ENCODE data around the gene SACS. TPM values are rescaled to one million over a fixed set of nuclear protein-coding genes. Genes with fewer than 3 reads are reported as not detected.

SACS gene
- total RNA-seq (2022) (17.6 and 21.1 TPM in 2 replicates), Bru-seq, nascent RNA (percentile 67 among the genes with signal in this experiment), BruChase-seq, experiment 1, labeled RNA remaining after a 6-hour chase (percentile 78 among the genes with signal in this experiment), BruChase-seq, experiment 2, labeled RNA remaining after a 2-hour chase (percentile 83 among the genes with signal in this experiment)
- long read RNA-seq, partial matches to known transcripts = 3 of 10 reads
- long read RNA-seq, other reads (novel, unspliced or antisense) = 7 of 10 reads

- Mint-ChIP-seq H3K27me3 (ENCODE audit: insufficient read depth, unreplicated experiment) (no peaks in the 10 kb centered on the region), H3K36me3 (ENCODE audit: insufficient read depth, unreplicated experiment) (no peaks in the 10 kb centered on the region), H3K9me3 (ENCODE audit: unreplicated experiment) (no peaks in the 10 kb centered on the region), H3K27ac (ENCODE audit: low read depth, unreplicated experiment) (peak within 1 kb of the TSS; percentile 61), H3K4me1 (ENCODE audit: insufficient read depth, unreplicated experiment) (no peaks in the 10 kb centered on the region), H3K4me3 (ENCODE audit: unreplicated experiment) (peak within 1 kb of the TSS; percentile 78)
- TF ChIP-seq CTCF (IDR thresholded peaks at IDR 0.05; ENCODE audit: unreplicated experiment) = no peak
- no peak for DNase-seq (ENCODE audit: unreplicated experiment)
- no TSS peak for BruUV-seq (replicated peaks)
- ChIA-PET CTCF (interaction anchor here (0.7 to 0.8 kb wide), 2 partner anchors 21 to 34 kb away, joined by 4 read pairs; no protein-coding TSS in a partner anchor), POLR2A (no interaction called here)
- intact Hi-C loops (cut with micrococcal nuclease) = no loop called here
Measured at GRCh38 chr13:23433171-23434153, at the start of gene SACS. Gene SACS (minus strand): TSS chr13:23433702. CDS start chr13:23411239, 22,463 bp downstream.

GRCh38 chr13:23480324-23480723 lies 46.8 kb upstream of the SACS start:
- ChIA-PET POLR2A (no interaction called here), CTCF (interaction anchor here (0.7 to 1.4 kb wide), 3 partner anchors 15 to 419 kb away, joined by 4 to 6 read pairs (median 4); no protein-coding TSS in a partner anchor)
- no peaks in the 10 kb centered on the region for H3K9me3 Mint-ChIP-seq (ENCODE audit: unreplicated experiment)
- TF ChIP-seq CTCF (IDR thresholded peaks at IDR 0.05; ENCODE audit: unreplicated experiment) = no peak
- H3K4me1 Mint-ChIP-seq (ENCODE audit: insufficient read depth, unreplicated experiment) = no peaks in the 10 kb centered on the region
- intact Hi-C loops (cut with micrococcal nuclease) = no loop called here
- no TSS peak for BruUV-seq (replicated peaks)
- no peaks in the 10 kb centered on the region for H3K27me3 Mint-ChIP-seq (ENCODE audit: insufficient read depth, unreplicated experiment)
- no peak for DNase-seq (ENCODE audit: unreplicated experiment)
- H3K36me3 Mint-ChIP-seq (ENCODE audit: insufficient read depth, unreplicated experiment) = no peaks in the 10 kb centered on the region
- no peak overlapping the region for H3K4me3 Mint-ChIP-seq (ENCODE audit: unreplicated experiment)
- H3K27ac Mint-ChIP-seq (ENCODE audit: low read depth, unreplicated experiment) = no peak overlapping the region

- Mint-ChIP-seq H3K36me3 (ENCODE audit: insufficient read depth, unreplicated experiment) (no peaks in the 10 kb centered on the region), H3K4me1 (ENCODE audit: insufficient read depth, unreplicated experiment) (no peaks in the 10 kb centered on the region), H3K4me3 (ENCODE audit: unreplicated experiment) (no peak overlapping the region), H3K9me3 (ENCODE audit: unreplicated experiment) (no peaks in the 10 kb centered on the region), H3K27ac (ENCODE audit: low read depth, unreplicated experiment) (no peak overlapping the region), H3K27me3 (ENCODE audit: insufficient read depth, unreplicated experiment) (no peaks in the 10 kb centered on the region)
- CTCF ChIA-PET = no interaction called here
- DNase-seq (ENCODE audit: unreplicated experiment) = no peak
- intact Hi-C loops (cut with micrococcal nuclease) = no loop called here
- POLR2A ChIA-PET = no interaction called here
- no TSS peak for BruUV-seq (replicated peaks)
- TF ChIP-seq CTCF (IDR thresholded peaks at IDR 0.05; ENCODE audit: unreplicated experiment) = no peak
Measured at GRCh38 chr13:23477101-23477500, 43.6 kb upstream of the SACS start.

DNA sequence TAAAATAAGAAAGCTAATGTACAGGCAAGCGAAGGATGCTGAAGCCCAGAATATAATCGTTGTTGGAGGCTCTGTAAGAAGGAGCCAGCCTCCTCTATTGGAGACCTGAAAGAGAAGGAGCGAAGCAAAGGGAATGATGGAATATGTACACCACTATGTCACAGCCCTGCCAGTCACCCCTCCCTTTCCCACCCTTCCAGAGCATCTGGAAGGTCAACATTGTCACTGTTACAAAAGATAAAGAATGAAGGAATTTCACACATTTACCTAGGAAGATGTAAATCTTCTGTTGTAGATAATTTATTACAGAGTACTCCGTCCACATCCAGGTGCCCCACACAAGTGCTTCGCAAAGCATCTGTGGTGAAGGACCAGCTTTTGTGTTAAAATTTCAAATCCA lies 39.7 kb upstream of the SACS start:
- BruUV-seq (replicated peaks) = no TSS peak
- Mint-ChIP-seq H3K27ac (ENCODE audit: low read depth, unreplicated experiment) (no peak overlapping the region), H3K27me3 (ENCODE audit: insufficient read depth, unreplicated experiment) (peaks cover 20% of the 10 kb centered on the region), H3K4me3 (ENCODE audit: unreplicated experiment) (no peak overlapping the region), H3K9me3 (ENCODE audit: unreplicated experiment) (no peaks in the 10 kb centered on the region), H3K4me1 (ENCODE audit: insufficient read depth, unreplicated experiment) (no peaks in the 10 kb centered on the region), H3K36me3 (ENCODE audit: insufficient read depth, unreplicated experiment) (peaks cover 5% of the 10 kb centered on the region)
- no peak for TF ChIP-seq CTCF (IDR thresholded peaks at IDR 0.05; ENCODE audit: unreplicated experiment)
- DNase-seq (ENCODE audit: unreplicated experiment) = no peak
- ChIA-PET POLR2A (no interaction called here), CTCF (interaction anchor here (0.7 kb wide), 1 partner anchor 13 kb away, joined by 3 read pairs; no protein-coding TSS in a partner anchor)
- intact Hi-C loops (cut with micrococcal nuclease) = no loop called here
